ENCODE results near the gene ARHGEF2. TPM values are rescaled to one million over a fixed set of nuclear protein-coding genes. Genes with fewer than 3 reads are reported as not detected.
A peak's percentile ranks its signal among the peaks of the same experiment; 100 is the strongest.

Gene ARHGEF2
- polyA plus RNA-seq, 3 donors: 15.4 to 271 (median 18.6) TPM

DNA sequence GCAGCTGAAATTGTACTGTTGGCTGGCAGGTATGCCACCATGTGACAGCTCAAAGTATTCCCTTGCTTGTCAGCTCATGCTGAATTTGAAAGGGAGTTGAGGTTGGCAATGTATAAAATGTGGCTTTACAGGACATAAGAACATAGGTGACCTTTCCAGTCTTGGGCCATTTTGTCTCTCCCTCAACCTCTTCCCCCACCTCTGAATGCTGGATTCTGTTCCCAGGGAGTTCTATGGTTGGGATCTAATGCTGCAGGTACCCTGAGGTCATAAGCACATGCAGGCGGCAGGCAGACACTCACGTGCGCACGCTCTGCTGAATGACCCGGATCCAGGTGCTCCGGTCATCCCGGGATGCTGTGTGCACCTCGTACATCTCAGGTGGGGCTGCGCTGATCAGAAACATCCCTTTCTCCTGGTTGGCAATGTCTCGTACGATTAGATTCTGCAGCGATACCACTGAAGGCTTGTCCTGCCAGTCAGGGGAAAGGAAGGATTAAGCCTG lies 20.9 kb downstream of the ARHGEF2 start:
- peaks cover 95% of the 10 kb centered on the region for H3K79me2 ChIP-seq (ENCODE audit: insufficient read depth, low read length)
- Mint-ChIP-seq H3K9me3 (peaks cover 0 to 7% (median 0%) of the 10 kb centered on the region in 7 donors), H3K27ac (peak overlapping the region in 2 of 7 donors; percentile 26 to 84), H3K36me3 (peaks cover 85 to 99% of the 10 kb centered on the region in 2 donors), H3K27me3 (ENCODE audit: low read depth in 3 of 3) (peaks cover 0 to 1% (median 0%) of the 10 kb centered on the region in 3 donors), H3K4me3 (no peak overlapping the region), H3K4me1 (peaks cover 27% of the 10 kb centered on the region)
- no peak overlapping the region for H3K4me2 ChIP-seq (replicated peaks; ENCODE audit: extremely low read depth, low read length, poor library complexity, severe bottlenecking)
- no peak for DNase-seq
- no peak overlapping the region for H3K4me3 ChIP-seq (replicated peaks in 1 of 3; ENCODE audit: low read depth in 2 of 3, low read length in 3 of 3)
- TF ChIP-seq, protein P1, sequence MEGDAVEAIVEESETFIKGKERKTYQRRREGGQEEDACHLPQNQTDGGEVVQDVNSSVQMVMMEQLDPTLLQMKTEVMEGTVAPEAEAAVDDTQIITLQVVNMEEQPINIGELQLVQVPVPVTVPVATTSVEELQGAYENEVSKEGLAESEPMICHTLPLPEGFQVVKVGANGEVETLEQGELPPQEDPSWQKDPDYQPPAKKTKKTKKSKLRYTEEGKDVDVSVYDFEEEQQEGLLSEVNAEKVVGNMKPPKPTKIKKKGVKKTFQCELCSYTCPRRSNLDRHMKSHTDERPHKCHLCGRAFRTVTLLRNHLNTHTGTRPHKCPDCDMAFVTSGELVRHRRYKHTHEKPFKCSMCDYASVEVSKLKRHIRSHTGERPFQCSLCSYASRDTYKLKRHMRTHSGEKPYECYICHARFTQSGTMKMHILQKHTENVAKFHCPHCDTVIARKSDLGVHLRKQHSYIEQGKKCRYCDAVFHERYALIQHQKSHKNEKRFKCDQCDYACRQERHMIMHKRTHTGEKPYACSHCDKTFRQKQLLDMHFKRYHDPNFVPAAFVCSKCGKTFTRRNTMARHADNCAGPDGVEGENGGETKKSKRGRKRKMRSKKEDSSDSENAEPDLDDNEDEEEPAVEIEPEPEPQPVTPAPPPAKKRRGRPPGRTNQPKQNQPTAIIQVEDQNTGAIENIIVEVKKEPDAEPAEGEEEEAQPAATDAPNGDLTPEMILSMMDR (IDR thresholded peaks at IDR 0.05): no peak
- H3K9me3 ChIP-seq (replicated peaks in 1 of 2; ENCODE audit: control insufficient read depth in 1 of 2, insufficient read depth in 1 of 2, low read length in 2 of 2): no peaks in the 10 kb centered on the region
- H3K9ac ChIP-seq (ENCODE audit: insufficient read depth, low read length, poor library complexity, severe bottlenecking): no peak overlapping the region
- H3K4me1 ChIP-seq (ENCODE audit: control insufficient read depth in 1 of 2, insufficient read depth in 2 of 2, low read length in 2 of 2): peaks cover 27 to 40% of the 10 kb centered on the region in 2 donors
- no peak overlapping the region for H2AFZ ChIP-seq (ENCODE audit: insufficient read depth, low read depth, low read length, poor library complexity, severe bottlenecking)
- peaks cover 98% of the 10 kb centered on the region for H4K20me1 ChIP-seq (ENCODE audit: insufficient read depth, low read length)
- H3K27ac ChIP-seq (ENCODE audit: low read depth in 1 of 2, low read length in 2 of 2): peak overlapping the region in 1 of 2 donors; percentile 41
- WGBS (ENCODE audit: insufficient coverage): 97% methylated on average over 8 of the region's 12 CpGs
- intact Hi-C loops (cut with micrococcal nuclease): no loop called here
- H3K36me3 ChIP-seq (replicated peaks in 1 of 2; ENCODE audit: control insufficient read depth in 1 of 2, insufficient read depth in 2 of 2, low read length in 2 of 2): peaks cover 94 to 100% of the 10 kb centered on the region in 2 donors
- H3K27me3 ChIP-seq (ENCODE audit: control insufficient read depth in 2 of 2, insufficient read depth in 2 of 2, low read length in 2 of 2): no peaks in the 10 kb centered on the region

DNA sequence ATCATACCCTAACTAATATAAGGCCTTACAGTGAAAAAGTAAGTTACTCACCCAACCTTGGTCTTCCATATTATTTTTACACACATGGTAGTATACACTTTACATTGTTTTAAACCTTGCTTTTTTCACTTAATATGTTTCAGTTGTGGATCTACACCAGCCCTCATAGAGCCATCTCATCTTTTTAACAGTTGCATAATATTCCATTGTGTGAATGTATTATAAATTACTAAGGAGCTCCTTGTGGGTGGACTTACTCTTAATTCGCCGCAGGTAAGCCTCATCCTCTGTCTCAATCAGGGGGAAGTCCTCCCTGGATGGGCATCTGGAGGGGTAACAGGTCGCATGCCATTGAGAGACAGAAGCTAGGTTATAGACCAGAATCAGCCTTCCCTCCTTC lies 23.7 kb downstream of the ARHGEF2 start:
- Mint-ChIP-seq H3K36me3 (peaks cover 82 to 96% of the 10 kb centered on the region in 2 donors), H3K27me3 (ENCODE audit: low read depth in 3 of 3) (peaks cover 0 to 1% (median 0%) of the 10 kb centered on the region in 3 donors), H3K4me3 (no peak overlapping the region), H3K27ac (peak overlapping the region; percentile 76 to 88 (median 81)), H3K4me1 (peaks cover 13% of the 10 kb centered on the region), H3K9me3 (peaks cover 0 to 7% (median 0%) of the 10 kb centered on the region in 7 donors)
- peak overlapping the region in 1 of 2 donors; percentile 62 for H3K27ac ChIP-seq (ENCODE audit: low read depth in 1 of 2, low read length in 2 of 2)
- H3K27me3 ChIP-seq (ENCODE audit: control insufficient read depth in 2 of 2, insufficient read depth in 2 of 2, low read length in 2 of 2): no peaks in the 10 kb centered on the region
- WGBS (ENCODE audit: insufficient coverage): no CpG with 5 or more reads among the region's 3 CpGs
- H2AFZ ChIP-seq (ENCODE audit: insufficient read depth, low read depth, low read length, poor library complexity, severe bottlenecking): no peak overlapping the region
- H3K4me2 ChIP-seq (replicated peaks; ENCODE audit: extremely low read depth, low read length, poor library complexity, severe bottlenecking): no peak overlapping the region
- no peak overlapping the region for H3K9ac ChIP-seq (ENCODE audit: insufficient read depth, low read length, poor library complexity, severe bottlenecking)
- peaks cover 99% of the 10 kb centered on the region for H4K20me1 ChIP-seq (ENCODE audit: insufficient read depth, low read length)
- H3K36me3 ChIP-seq (replicated peaks in 1 of 2; ENCODE audit: control insufficient read depth in 1 of 2, insufficient read depth in 2 of 2, low read length in 2 of 2): peaks cover 98 to 100% of the 10 kb centered on the region in 2 donors
- peaks cover 94% of the 10 kb centered on the region for H3K79me2 ChIP-seq (ENCODE audit: insufficient read depth, low read length)
- no peaks in the 10 kb centered on the region for H3K9me3 ChIP-seq (replicated peaks in 1 of 2; ENCODE audit: control insufficient read depth in 1 of 2, insufficient read depth in 1 of 2, low read length in 2 of 2)
- H3K4me3 ChIP-seq (replicated peaks in 1 of 3; ENCODE audit: low read depth in 2 of 3, low read length in 3 of 3): no peak overlapping the region
- intact Hi-C loops (cut with micrococcal nuclease): no loop called here
- TF ChIP-seq, protein P1 (IDR thresholded peaks at IDR 0.05): no peak
- H3K4me1 ChIP-seq (ENCODE audit: control insufficient read depth in 1 of 2, insufficient read depth in 2 of 2, low read length in 2 of 2): peaks cover 12 to 37% of the 10 kb centered on the region in 2 donors
- DNase-seq: no peak
